ELR (cell line): ENCODE data around the gene SMAD4.
A peak's percentile ranks its signal among the peaks of the same experiment; 100 is the strongest.

Source experiments
- DNase-seq: peaks from one replicate; pipeline ENCODE4 v3.0.0-alpha.2; 2015; ENCODE audit warnings: low read depth

SMAD4 gene

GRCh38 chr18:51021226-51021965, 8.6 kb upstream of the SMAD4 start:
- DNase-seq = no peak

- no peak for DNase-seq
These were observed 4.5 kb upstream of the SMAD4 start for GRCh38 chr18:51025512-51025911.

- peak; percentile 27 for DNase-seq
These were observed 1.7 kb upstream of the SMAD4 start for GRCh38 chr18:51028201-51028805.

- DNase-seq = peak; percentile 70
These were observed 677 bp upstream of the SMAD4 start for GRCh38 chr18:51029378-51029693.

GRCh38 chr18:51030537-51031258, 685 bp downstream of the SMAD4 start:
- peak; percentile 73 for DNase-seq

GRCh38 chr18:51032193-51032592, 2.2 kb downstream of the SMAD4 start:
- no peak for DNase-seq

- DNase-seq = no peak
These were observed 7.2 kb downstream of the SMAD4 start for GRCh38 chr18:51037230-51037629.

GRCh38 chr18:51038110-51038509, 8.1 kb downstream of the SMAD4 start:
- no peak for DNase-seq

GRCh38 chr18:51039138-51040112, 9.4 kb downstream of the SMAD4 start:
- no peak for DNase-seq

GRCh38 chr18:51041677-51042352, 11.8 kb downstream of the SMAD4 start:
- no peak for DNase-seq

GRCh38 chr18:51044928-51045585, 15.0 kb downstream of the SMAD4 start:
- DNase-seq = no peak

- DNase-seq = no peak
These were observed 18.2 kb downstream of the SMAD4 start for GRCh38 chr18:51048190-51048589.

- DNase-seq = no peak
These were observed 19.1 kb downstream of the SMAD4 start for GRCh38 chr18:51049137-51049536.

GRCh38 chr18:51051105-51051712, 21.2 kb downstream of the SMAD4 start:
- DNase-seq = peak; percentile 79

GRCh38 chr18:51053814-51054213, 23.8 kb downstream of the SMAD4 start:
- DNase-seq = no peak

GRCh38 chr18:51054764-51055163, 24.8 kb downstream of the SMAD4 start:
- no peak for DNase-seq

GRCh38 chr18:51059969-51060368, 30.0 kb downstream of the SMAD4 start:
- no peak for DNase-seq

GRCh38 chr18:51064256-51064655, 34.2 kb downstream of the SMAD4 start:
- no peak for DNase-seq

- DNase-seq = peak; percentile 24
These were observed 36.3 kb downstream of the SMAD4 start for GRCh38 chr18:51066273-51066672.

- DNase-seq = peak; percentile 85
These were observed 38.1 kb downstream of the SMAD4 start for GRCh38 chr18:51068105-51068504.

GRCh38 chr18:51069885-51070284, 39.9 kb downstream of the SMAD4 start:
- peak; percentile 57 for DNase-seq
